Stomach (tissue), 4 donors: ENCODE data around the gene HOXD4.

Source experiments
- EP300 ChIP-seq: sonication (generic); formaldehyde crosslinking; IDR thresholded peaks from one replicate; pipeline ENCODE4 v1.6.1; 2017; ENCODE audit warnings: antibody characterized with exemption
- TF ChIP-seq, protein P1 (sequence below), 7 experiments: fragments of 450-650 bp in 4 of 7; fragments of 200-600 bp in 3 of 7; sonication (generic) in 3 of 7; IDR thresholded peaks; one replicate each; pipeline ENCODE4 v1.5.1; 2016 to 2019; ENCODE audit warnings: antibody characterized with exemption in 7 of 7, control low read depth in 2 of 7, mild to moderate bottlenecking in 1 of 7

GRCh38 chr2:176115883-176116813, 35.2 kb upstream of the HOXD4 start, which contains the start of gene HOXD10:
- TF ChIP-seq, protein P1, sequence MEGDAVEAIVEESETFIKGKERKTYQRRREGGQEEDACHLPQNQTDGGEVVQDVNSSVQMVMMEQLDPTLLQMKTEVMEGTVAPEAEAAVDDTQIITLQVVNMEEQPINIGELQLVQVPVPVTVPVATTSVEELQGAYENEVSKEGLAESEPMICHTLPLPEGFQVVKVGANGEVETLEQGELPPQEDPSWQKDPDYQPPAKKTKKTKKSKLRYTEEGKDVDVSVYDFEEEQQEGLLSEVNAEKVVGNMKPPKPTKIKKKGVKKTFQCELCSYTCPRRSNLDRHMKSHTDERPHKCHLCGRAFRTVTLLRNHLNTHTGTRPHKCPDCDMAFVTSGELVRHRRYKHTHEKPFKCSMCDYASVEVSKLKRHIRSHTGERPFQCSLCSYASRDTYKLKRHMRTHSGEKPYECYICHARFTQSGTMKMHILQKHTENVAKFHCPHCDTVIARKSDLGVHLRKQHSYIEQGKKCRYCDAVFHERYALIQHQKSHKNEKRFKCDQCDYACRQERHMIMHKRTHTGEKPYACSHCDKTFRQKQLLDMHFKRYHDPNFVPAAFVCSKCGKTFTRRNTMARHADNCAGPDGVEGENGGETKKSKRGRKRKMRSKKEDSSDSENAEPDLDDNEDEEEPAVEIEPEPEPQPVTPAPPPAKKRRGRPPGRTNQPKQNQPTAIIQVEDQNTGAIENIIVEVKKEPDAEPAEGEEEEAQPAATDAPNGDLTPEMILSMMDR (IDR thresholded peaks at IDR 0.05), result no peak
- no peak for TF ChIP-seq EP300
